CD4-positive, alpha-beta T cell (primary cell): Measurements from ENCODE around the gene CISH. TPM values are rescaled to one million over a fixed set of nuclear protein-coding genes. Genes with fewer than 3 reads are reported as not detected.

Source experiments
- ATAC-seq: fragments of 200-7000 bp; cut with Tn5 transposase; one replicate; pipeline ENCODE4 v1.10.0; 2022; ENCODE audit warnings: mild to moderate bottlenecking; ENCODE audit not compliant: poor library complexity
- CTCF ChIA-PET: fragments of 350-600 bp; sonication (Branson Sonifier 250); formaldehyde crosslinking; loops from one replicate; lab custom pipeline; 2021; ENCODE audit warnings: antibody characterized with exemption, inconsistent platforms; lab: Charles Lee
- POLR2A ChIA-PET: fragments of 350-600 bp; sonication (Branson Sonifier 250); formaldehyde crosslinking; loops from one replicate; lab custom pipeline; 2021; ENCODE audit warnings: antibody characterized with exemption, inconsistent platforms; lab: Charles Lee
- DNase-seq, 14 experiments: peaks; one replicate each; pipeline ENCODE4 v3.0.0-alpha.2; 2013 to 2020; ENCODE audit warnings: mixed read lengths in 2 of 14
- H3K27ac ChIP-seq, 2 donors: one replicate each; pipeline versions ENCODE4 v1.5.1 to v1.7.0; 2013; ENCODE audit warnings: low read length in 2 of 2, low read depth in 1 of 2, mild to moderate bottlenecking in 1 of 2
- H3K27me3 ChIP-seq, 2 experiments: 1 replicate in 1 of 2; 2 replicates in 1 of 2; pipeline versions ENCODE4 v1.6.1 to v1.7.0; 2013; ENCODE audit warnings: low read length in 2 of 2, control low read depth in 1 of 2, mild to moderate bottlenecking in 1 of 2, moderate library complexity in 1 of 2; ENCODE audit not compliant: insufficient read depth in 2 of 2, control insufficient read depth in 1 of 2
- H3K36me3 ChIP-seq: one replicate; pipeline ENCODE4 v1.6.1; 2013; ENCODE audit warnings: low read length, control low read depth; ENCODE audit not compliant: insufficient read depth
- H3K4me1 ChIP-seq: one replicate; pipeline ENCODE4 v1.6.1; 2013; ENCODE audit warnings: low read length, control low read depth; ENCODE audit not compliant: insufficient read depth
- H3K4me3 ChIP-seq: one replicate; pipeline ENCODE4 v1.5.1; 2013; ENCODE audit warnings: mild to moderate bottlenecking, low read length, moderate library complexity
- H3K9me3 ChIP-seq, 2 experiments: 1 replicate in 1 of 2; 2 replicates in 1 of 2; pipeline versions ENCODE4 v1.6.1 to v1.7.0; 2013; ENCODE audit warnings: low read length in 2 of 2, mild to moderate bottlenecking in 2 of 2, control low read depth in 1 of 2, moderate library complexity in 1 of 2; ENCODE audit not compliant: control insufficient read depth in 1 of 2, insufficient read depth in 1 of 2
- H3K27ac Mint-ChIP-seq: one replicate; pipeline ENCODE4 v1.8.0; 2020; ENCODE audit warnings: mixed read lengths
- H3K27me3 Mint-ChIP-seq: one replicate; pipeline ENCODE4 v1.8.0; 2021; ENCODE audit warnings: mixed read lengths
- H3K36me3 Mint-ChIP-seq: one replicate; pipeline ENCODE4 v1.8.0; 2021; ENCODE audit warnings: low read depth, mixed read lengths
- H3K4me1 Mint-ChIP-seq: one replicate; pipeline ENCODE4 v1.8.0; 2021; ENCODE audit warnings: low read depth, mixed read lengths
- H3K4me3 Mint-ChIP-seq: one replicate; pipeline ENCODE4 v1.8.0; 2020; ENCODE audit warnings: mild to moderate bottlenecking, mixed read lengths
- H3K9me3 Mint-ChIP-seq: one replicate; pipeline ENCODE4 v1.8.0; 2020; ENCODE audit warnings: mixed read lengths
- intact Hi-C, 2 experiments: fragments of 100-400 bp; cut with DNase I in 1 of 2; cut with micrococcal nuclease in 1 of 2; formaldehyde crosslinking; loops; one replicate each; pipeline versions ENCODE4 v1.15.1 to v1.9.0; 2023 to 2025; cut with DNase I, micrococcal nuclease
- total RNA-seq, 174 experiments: library from RNA in 2 of 174; stranded (reverse) in 2 of 174; gene quantifications; one replicate each; pipeline ENCODE4 v1.2.3 and lab custom pipeline; 2021 to 2026
- TF ChIP-seq, protein P1 (sequence below): fragments of 200-600 bp; IDR thresholded peaks from one replicate; pipeline ENCODE4 v1.8.0; 2022; ENCODE audit warnings: antibody characterized with exemption, mild to moderate bottlenecking

The CISH gene
- total RNA-seq, 2 experiments from 2014 or later, result 3.5 to 3.7 TPM

DNA sequence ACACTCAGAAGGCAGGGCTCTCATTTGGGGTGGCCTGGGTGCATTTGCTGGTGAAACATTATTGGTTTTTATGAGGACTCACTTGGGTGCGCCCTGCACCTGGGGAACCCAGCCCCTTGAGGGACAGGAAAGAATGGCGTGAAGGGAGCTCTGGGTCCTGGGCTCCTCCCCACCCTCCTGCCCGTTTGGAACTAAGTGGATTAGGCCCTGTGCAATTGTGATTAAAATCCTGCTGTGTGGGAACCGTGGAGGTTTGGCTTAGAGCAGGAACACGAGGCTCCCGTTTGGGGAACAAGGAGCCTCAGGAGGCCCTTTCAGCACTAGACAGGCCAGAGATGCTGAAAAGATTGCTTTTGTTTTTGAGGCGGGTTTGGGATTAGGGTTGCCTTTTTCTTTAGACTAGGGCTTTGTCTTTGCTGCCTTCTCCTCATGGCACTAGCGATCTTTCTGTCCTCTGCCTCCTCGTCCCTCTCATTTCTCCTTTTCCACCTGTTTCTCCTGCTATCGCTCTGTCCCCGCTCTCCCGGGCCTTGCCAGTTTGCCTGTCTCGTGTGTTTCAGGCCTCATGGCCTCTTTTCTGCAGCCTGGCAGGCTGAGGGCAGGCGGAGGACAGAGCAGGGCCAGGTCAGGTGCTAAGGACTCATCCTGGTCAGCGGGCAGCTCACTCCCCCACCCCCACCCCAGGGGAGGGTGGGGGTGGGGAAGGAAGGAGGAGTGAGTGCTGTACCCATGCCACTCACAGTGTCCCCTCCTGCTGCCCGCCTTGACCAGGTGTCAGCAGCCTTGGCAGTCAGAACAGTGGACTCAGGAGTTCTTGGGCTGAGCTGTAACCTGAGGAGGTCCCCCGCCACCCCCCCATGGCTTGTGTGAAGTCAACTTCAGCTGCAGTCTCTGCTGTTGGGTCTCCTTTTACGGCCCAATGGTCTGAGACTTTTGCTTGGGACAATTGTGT is 13.9 kb upstream of the CISH start:
- Histone ChIP-seq H3K4me1 (peaks cover 98% of the 10 kb centered on the region), H3K4me3 (no peak overlapping the region), H3K36me3 (peaks cover 31% of the 10 kb centered on the region), H3K27ac (no peak overlapping the region), H3K9me3 (no peaks in the 10 kb centered on the region), H3K27me3 (no peaks in the 10 kb centered on the region)
- H3K36me3 Mint-ChIP-seq, result peaks cover 7% of the 10 kb centered on the region
- ChIA-PET CTCF (interaction anchor here (2.2 kb wide), 1 partner anchor 9 kb away, joined by 10 read pairs; no protein-coding TSS in a partner anchor), POLR2A (interaction anchor here (1.5 kb wide), 1 partner anchor 9 kb away, joined by 4 read pairs; no protein-coding TSS in a partner anchor)
- no peaks in the 10 kb centered on the region for H3K9me3 Mint-ChIP-seq
- H3K27me3 Mint-ChIP-seq, result no peaks in the 10 kb centered on the region
- peaks cover 81% of the 10 kb centered on the region for H3K4me1 Mint-ChIP-seq
- intact Hi-C loops, result no loop called here
- no peak for ATAC-seq
- TF ChIP-seq, protein P1, sequence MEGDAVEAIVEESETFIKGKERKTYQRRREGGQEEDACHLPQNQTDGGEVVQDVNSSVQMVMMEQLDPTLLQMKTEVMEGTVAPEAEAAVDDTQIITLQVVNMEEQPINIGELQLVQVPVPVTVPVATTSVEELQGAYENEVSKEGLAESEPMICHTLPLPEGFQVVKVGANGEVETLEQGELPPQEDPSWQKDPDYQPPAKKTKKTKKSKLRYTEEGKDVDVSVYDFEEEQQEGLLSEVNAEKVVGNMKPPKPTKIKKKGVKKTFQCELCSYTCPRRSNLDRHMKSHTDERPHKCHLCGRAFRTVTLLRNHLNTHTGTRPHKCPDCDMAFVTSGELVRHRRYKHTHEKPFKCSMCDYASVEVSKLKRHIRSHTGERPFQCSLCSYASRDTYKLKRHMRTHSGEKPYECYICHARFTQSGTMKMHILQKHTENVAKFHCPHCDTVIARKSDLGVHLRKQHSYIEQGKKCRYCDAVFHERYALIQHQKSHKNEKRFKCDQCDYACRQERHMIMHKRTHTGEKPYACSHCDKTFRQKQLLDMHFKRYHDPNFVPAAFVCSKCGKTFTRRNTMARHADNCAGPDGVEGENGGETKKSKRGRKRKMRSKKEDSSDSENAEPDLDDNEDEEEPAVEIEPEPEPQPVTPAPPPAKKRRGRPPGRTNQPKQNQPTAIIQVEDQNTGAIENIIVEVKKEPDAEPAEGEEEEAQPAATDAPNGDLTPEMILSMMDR, result no peak
- H3K27ac Mint-ChIP-seq, result peak overlapping the region; percentile 67
- no peak for DNase-seq
- H3K4me3 Mint-ChIP-seq, result peak overlapping the region; percentile 42

DNA sequence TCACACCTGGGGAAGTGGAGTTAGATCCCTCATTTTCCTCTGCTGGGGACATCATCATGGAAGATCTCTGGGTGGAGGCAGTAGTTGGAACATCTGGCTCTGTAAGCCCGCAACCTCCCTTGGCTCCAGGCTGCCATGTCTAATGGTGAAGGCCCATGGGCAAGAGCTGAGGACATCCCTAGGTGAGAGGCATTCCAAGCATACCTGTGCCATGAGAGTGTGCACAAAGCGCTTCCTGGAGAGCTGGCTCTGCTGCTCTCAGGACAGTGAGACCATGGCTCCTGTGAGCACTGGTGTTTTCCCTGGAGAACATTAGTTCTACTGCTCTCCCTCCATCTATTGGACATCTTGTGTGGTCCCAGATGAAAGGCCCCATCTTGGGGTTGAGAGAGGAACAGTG is 13.1 kb upstream of the CISH start:
- POLR2A ChIA-PET, result interaction anchor here (1.5 kb wide), 1 partner anchor 50 kb away, joined by 3 read pairs; the partner anchor contains the start of gene DOCK3
- intact Hi-C loops, result loop anchor here in 1 of 2 experiments (5.0 kb wide), 1 partner anchor 1063 kb away; no protein-coding TSS in a partner anchor

More for the DNA sequence above, 13.1 kb upstream of the CISH start:
- H3K4me3 ChIP-seq, result peak overlapping the region; percentile 8
- Mint-ChIP-seq H3K36me3 (peaks cover 7% of the 10 kb centered on the region), H3K27ac (peak overlapping the region; percentile 67), H3K4me3 (peak overlapping the region; percentile 79), H3K9me3 (no peaks in the 10 kb centered on the region), H3K27me3 (no peaks in the 10 kb centered on the region), H3K4me1 (peaks cover 81% of the 10 kb centered on the region)
- TF ChIP-seq, protein P1, result no peak
- peak overlapping the region in 1 of 2 donors; percentile 74 for H3K27ac ChIP-seq
- ATAC-seq (no peak), DNase-seq (no peak)
- no peaks in the 10 kb centered on the region for H3K9me3 ChIP-seq
- H3K4me1 ChIP-seq, result peaks cover 98% of the 10 kb centered on the region
- CTCF ChIA-PET, result interaction anchor here (1.2 to 2.2 kb wide), 2 partner anchors 9 to 14 kb away, joined by 3 to 10 read pairs; no protein-coding TSS in a partner anchor
- H3K27me3 ChIP-seq, result no peaks in the 10 kb centered on the region
- peaks cover 33% of the 10 kb centered on the region for H3K36me3 ChIP-seq
